Measurements from ENCODE around the gene SARS1. TPM values are rescaled to one million over a fixed set of nuclear protein-coding genes. Genes with fewer than 3 reads are reported as not detected.

The SARS1 gene
- total and polyA plus RNA-seq, 2 of the 8 experiments (the other 6 are each of a cell fraction or from before 2014, with no cell fraction given): 83.1 to 146 TPM

GRCh38 chr1:109199710-109200109 is 14.0 kb upstream of the SARS1 start (continued):
- no peak for TF ChIP-seq RNF2 (IDR thresholded peaks at IDR 0.05; ENCODE audit: borderline replicate concordance, low read depth, low read length, missing control alignments, poor library complexity, severe bottlenecking)
- no peak for TF ChIP-seq MAFK (IDR thresholded peaks at IDR 0.05; ENCODE audit: low read depth, low read length)
- TF ChIP-seq ASH2L (IDR thresholded peaks at IDR 0.05; ENCODE audit: low read length): no peak
- TF ChIP-seq SP1 (IDR thresholded peaks at IDR 0.05; ENCODE audit: low read depth, low read length): no peak
